ENCODE data around the gene NFE2L2. TPM values are rescaled to one million over a fixed set of nuclear protein-coding genes. Genes with fewer than 3 reads are reported as not detected.

Gene NFE2L2
- total RNA-seq, 1 experiment from 2014 or later: 104 TPM

- peak overlapping the region; percentile 96 for H3K27ac ChIP-seq (ENCODE audit: low read length)
- DNase-seq (ENCODE audit: low read depth, low spot score) (no peak), ATAC-seq (peak; percentile 84)
- intact Hi-C loops (cut with micrococcal nuclease; ENCODE audit: unreplicated experiment): loop anchor here (2.0 kb wide), 1 partner anchor 48 kb away; no protein-coding TSS in a partner anchor
- POLR2A ChIA-PET: interaction anchor here (0.7 to 1.7 kb wide), 3 partner anchors 48 to 59 kb away, joined by 3 to 11 read pairs (median 4); no protein-coding TSS in a partner anchor
- CTCF ChIA-PET: no interaction called here
- H3K9me3 ChIP-seq (ENCODE audit: control insufficient read depth, insufficient read depth, low read depth, low read length): no peaks in the 10 kb centered on the region
- BruUV-seq (replicated peaks): TSS peak; percentile 59
- TF ChIP-seq TCF7L2 (IDR thresholded peaks at IDR 0.05; ENCODE audit: low read depth, low read length): peak; percentile 90
- TF ChIP-seq SIN3A (IDR thresholded peaks at IDR 0.05; ENCODE audit: borderline replicate concordance, insufficient read depth, low read depth, low read length): peak; percentile 83; the same call in 1 of the 2 replicates
- peak; percentile 53 for TF ChIP-seq POLR2AphosphoS5 (IDR thresholded peaks at IDR 0.05; ENCODE audit: low read depth, low read length)
- TF ChIP-seq, protein P1, sequence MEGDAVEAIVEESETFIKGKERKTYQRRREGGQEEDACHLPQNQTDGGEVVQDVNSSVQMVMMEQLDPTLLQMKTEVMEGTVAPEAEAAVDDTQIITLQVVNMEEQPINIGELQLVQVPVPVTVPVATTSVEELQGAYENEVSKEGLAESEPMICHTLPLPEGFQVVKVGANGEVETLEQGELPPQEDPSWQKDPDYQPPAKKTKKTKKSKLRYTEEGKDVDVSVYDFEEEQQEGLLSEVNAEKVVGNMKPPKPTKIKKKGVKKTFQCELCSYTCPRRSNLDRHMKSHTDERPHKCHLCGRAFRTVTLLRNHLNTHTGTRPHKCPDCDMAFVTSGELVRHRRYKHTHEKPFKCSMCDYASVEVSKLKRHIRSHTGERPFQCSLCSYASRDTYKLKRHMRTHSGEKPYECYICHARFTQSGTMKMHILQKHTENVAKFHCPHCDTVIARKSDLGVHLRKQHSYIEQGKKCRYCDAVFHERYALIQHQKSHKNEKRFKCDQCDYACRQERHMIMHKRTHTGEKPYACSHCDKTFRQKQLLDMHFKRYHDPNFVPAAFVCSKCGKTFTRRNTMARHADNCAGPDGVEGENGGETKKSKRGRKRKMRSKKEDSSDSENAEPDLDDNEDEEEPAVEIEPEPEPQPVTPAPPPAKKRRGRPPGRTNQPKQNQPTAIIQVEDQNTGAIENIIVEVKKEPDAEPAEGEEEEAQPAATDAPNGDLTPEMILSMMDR (IDR thresholded peaks at IDR 0.05): no peak
- TF ChIP-seq, protein P2, sequence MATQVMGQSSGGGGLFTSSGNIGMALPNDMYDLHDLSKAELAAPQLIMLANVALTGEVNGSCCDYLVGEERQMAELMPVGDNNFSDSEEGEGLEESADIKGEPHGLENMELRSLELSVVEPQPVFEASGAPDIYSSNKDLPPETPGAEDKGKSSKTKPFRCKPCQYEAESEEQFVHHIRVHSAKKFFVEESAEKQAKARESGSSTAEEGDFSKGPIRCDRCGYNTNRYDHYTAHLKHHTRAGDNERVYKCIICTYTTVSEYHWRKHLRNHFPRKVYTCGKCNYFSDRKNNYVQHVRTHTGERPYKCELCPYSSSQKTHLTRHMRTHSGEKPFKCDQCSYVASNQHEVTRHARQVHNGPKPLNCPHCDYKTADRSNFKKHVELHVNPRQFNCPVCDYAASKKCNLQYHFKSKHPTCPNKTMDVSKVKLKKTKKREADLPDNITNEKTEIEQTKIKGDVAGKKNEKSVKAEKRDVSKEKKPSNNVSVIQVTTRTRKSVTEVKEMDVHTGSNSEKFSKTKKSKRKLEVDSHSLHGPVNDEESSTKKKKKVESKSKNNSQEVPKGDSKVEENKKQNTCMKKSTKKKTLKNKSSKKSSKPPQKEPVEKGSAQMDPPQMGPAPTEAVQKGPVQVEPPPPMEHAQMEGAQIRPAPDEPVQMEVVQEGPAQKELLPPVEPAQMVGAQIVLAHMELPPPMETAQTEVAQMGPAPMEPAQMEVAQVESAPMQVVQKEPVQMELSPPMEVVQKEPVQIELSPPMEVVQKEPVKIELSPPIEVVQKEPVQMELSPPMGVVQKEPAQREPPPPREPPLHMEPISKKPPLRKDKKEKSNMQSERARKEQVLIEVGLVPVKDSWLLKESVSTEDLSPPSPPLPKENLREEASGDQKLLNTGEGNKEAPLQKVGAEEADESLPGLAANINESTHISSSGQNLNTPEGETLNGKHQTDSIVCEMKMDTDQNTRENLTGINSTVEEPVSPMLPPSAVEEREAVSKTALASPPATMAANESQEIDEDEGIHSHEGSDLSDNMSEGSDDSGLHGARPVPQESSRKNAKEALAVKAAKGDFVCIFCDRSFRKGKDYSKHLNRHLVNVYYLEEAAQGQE (IDR thresholded peaks at IDR 0.05; ENCODE audit: insufficient read depth in 1 of 2, low read depth in 2 of 2, low read length in 1 of 2): 0 out of 4 replicates have a peak, but pooled peaks of 1 of the 2 experiments have one; percentile 34
- peak overlapping the region; percentile 89 to 95 for H3K4me3 ChIP-seq (ENCODE audit: low read depth in 2 of 2, low read length in 2 of 2)
- peaks cover 28% of the 10 kb centered on the region for H3K4me1 ChIP-seq (ENCODE audit: control insufficient read depth, insufficient read depth, low read length)
- in situ Hi-C loops (cut with HindIII; ENCODE audit: low pct_unique_long_range_greater_than_20kb, low sequenced_read_pairs): no loop called here
- H3K27me3 ChIP-seq (ENCODE audit: control insufficient read depth, insufficient read depth, low read length): no peaks in the 10 kb centered on the region
- H3K36me3 ChIP-seq (ENCODE audit: control insufficient read depth, insufficient read depth, low read length): peaks cover 34% of the 10 kb centered on the region
These were observed 51.4 kb downstream of the NFE2L2 start for GRCh38 chr2:177212891-177213856.

DNA sequence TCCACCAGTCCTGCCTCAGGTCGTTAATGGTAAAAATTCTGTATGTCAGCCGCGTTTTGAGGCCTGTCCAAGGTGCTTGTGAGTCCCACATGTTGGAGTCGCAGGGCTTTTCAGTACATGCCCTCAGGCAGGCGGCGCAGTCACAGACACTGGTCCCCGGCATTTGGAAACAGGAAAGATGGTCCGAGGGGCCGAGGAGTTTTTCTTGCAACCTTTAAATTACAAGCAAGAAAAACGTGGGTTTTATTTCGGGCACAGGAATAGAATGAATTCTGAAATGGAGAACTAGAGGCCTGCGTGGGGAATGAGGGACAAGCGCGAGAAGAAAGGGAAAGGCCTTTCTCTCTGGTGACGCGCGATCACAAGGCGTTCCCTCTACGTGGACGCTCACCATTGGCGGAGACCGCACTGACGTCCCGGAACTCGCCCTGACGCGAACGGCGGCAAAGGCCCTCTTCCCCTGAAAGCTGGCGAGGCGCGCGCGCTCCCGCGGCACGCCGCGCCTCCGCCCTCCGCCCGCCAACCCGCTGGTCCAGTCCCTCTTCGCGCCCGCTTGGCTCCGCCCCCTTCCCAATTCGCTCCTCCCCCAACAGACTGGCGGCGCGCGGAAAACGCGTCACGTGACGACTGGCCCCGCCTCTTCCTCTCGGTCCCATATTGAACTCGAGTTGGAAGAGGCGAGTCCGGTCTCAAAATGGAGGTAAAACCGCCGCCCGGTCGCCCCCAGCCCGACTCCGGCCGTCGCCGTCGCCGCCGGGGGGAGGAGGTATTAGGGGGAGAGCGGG lies 52.2 kb downstream of the NFE2L2 start, which contains the start of gene HNRNPA3:
HNRNPA3 (plus strand) TSS at position 689 of the 785 bp plus-strand sequence; CDS start at position 695, 6 bp downstream.
- no TSS peak for BruUV-seq (replicated peaks)
- CTCF ChIA-PET: interaction anchor here (1.1 kb wide), 1 partner anchor 23 kb away, joined by 3 read pairs; no protein-coding TSS in a partner anchor

More for the DNA sequence above, 52.2 kb downstream of the NFE2L2 start, which contains the start of gene HNRNPA3:
- no peaks in the 10 kb centered on the region for H3K27me3 ChIP-seq (ENCODE audit: control insufficient read depth, insufficient read depth, low read length)
- H3K4me1 ChIP-seq (ENCODE audit: control insufficient read depth, insufficient read depth, low read length): peaks cover 24% of the 10 kb centered on the region
- H3K9me3 ChIP-seq (ENCODE audit: control insufficient read depth, insufficient read depth, low read depth, low read length): no peaks in the 10 kb centered on the region
- peak within 1 kb of the TSS; percentile 89 to 95 for H3K4me3 ChIP-seq (ENCODE audit: low read depth in 2 of 2, low read length in 2 of 2)
- H3K36me3 ChIP-seq (ENCODE audit: control insufficient read depth, insufficient read depth, low read length): peaks cover 30% of the 10 kb centered on the region
- peak; percentile 93 for DNase-seq (ENCODE audit: low read depth, low spot score)
- ATAC-seq: peak; percentile 92
- TF ChIP-seq SIN3A (IDR thresholded peaks at IDR 0.05; ENCODE audit: borderline replicate concordance, insufficient read depth, low read depth, low read length): no peak
- 0 out of 2 replicates have a peak, but pooled peaks have one; percentile 43 for TF ChIP-seq TCF7L2 (IDR thresholded peaks at IDR 0.05; ENCODE audit: low read depth, low read length)
- TF ChIP-seq POLR2AphosphoS5 (IDR thresholded peaks at IDR 0.05; ENCODE audit: low read depth, low read length): peak; percentile 97
- TF ChIP-seq, protein P2 (IDR thresholded peaks at IDR 0.05; ENCODE audit: insufficient read depth in 1 of 2, low read depth in 2 of 2, low read length in 1 of 2): peak in 1 of 2 experiments; percentile 42; a peak in 2 of 4 replicates
- peak within 1 kb of the TSS; percentile 100 for H3K27ac ChIP-seq (ENCODE audit: low read length)
- in situ Hi-C loops (cut with HindIII; ENCODE audit: low pct_unique_long_range_greater_than_20kb, low sequenced_read_pairs): no loop called here
- POLR2A ChIA-PET: interaction anchor here (0.6 to 1.7 kb wide), 5 partner anchors 29 to 113 kb away, joined by 3 to 11 read pairs (median 3); no protein-coding TSS in a partner anchor
- intact Hi-C loops (cut with micrococcal nuclease; ENCODE audit: unreplicated experiment): loop anchor here (2.0 kb wide), 1 partner anchor 47 kb away; no protein-coding TSS in a partner anchor

Measured in Panc1 (cell line).